ACHN (cell line): ENCODE results near the gene ANXA5.
"Not testable (repeated sequence)": the region's sequence is repeated elsewhere in the genome, so short reads cannot be mapped to it uniquely, and the experiment has no call there.

Source experiments
- DNase-seq: peaks from one replicate; pipeline ENCODE4 v3.0.0-alpha.2; 2015
- in situ Hi-C: cut with HindIII; loops from 2 replicates; pipeline ENCODE4 v1.10.0; 2017; ENCODE audit warnings: low sequenced_read_pairs, low pct_ligation_motif_present, low pct_unique_long_range_greater_than_20kb

Gene ANXA5

GRCh38 chr4:121685257-121685656, 11.5 kb downstream of the ANXA5 start:
- in situ Hi-C loops: no loop called here
- no peak for DNase-seq

GRCh38 chr4:121684561-121684960, 12.2 kb downstream of the ANXA5 start:
- in situ Hi-C loops: no loop called here
- DNase-seq: no peak

- DNase-seq: no peak
- in situ Hi-C loops: no loop called here
Measured at GRCh38 chr4:121684016-121684415, 12.8 kb downstream of the ANXA5 start.

GRCh38 chr4:121680571-121680970, 16.2 kb downstream of the ANXA5 start:
- DNase-seq: no peak
- in situ Hi-C loops: no loop called here

GRCh38 chr4:121679951-121680350, 16.8 kb downstream of the ANXA5 start:
- DNase-seq: no peak
- in situ Hi-C loops: no loop called here

GRCh38 chr4:121679267-121679666, 17.5 kb downstream of the ANXA5 start:
- DNase-seq: peak; percentile 42
- in situ Hi-C loops: no loop called here

GRCh38 chr4:121677524-121677923, 19.3 kb downstream of the ANXA5 start:
- in situ Hi-C loops: no loop called here
- no peak for DNase-seq

- in situ Hi-C loops: no loop called here
- no peak for DNase-seq
Measured at GRCh38 chr4:121676345-121677075, 20.3 kb downstream of the ANXA5 start.

- in situ Hi-C loops: no loop called here
- DNase-seq: no peak
Measured at GRCh38 chr4:121675715-121676114, 21.1 kb downstream of the ANXA5 start.

- in situ Hi-C loops: no loop called here
Measured at GRCh38 chr4:121674696-121675095, 22.1 kb downstream of the ANXA5 start.

GRCh38 chr4:121674191-121674590, 22.6 kb downstream of the ANXA5 start:
- DNase-seq: no peak
- in situ Hi-C loops: no loop called here

More at GRCh38 chr4:121674696-121675095, 22.1 kb downstream of the ANXA5 start:
- DNase-seq: no peak

- no peak for DNase-seq
- in situ Hi-C loops: no loop called here
Measured at GRCh38 chr4:121669163-121669550, 27.6 kb downstream of the ANXA5 start.

GRCh38 chr4:121668368-121669162, 28.2 kb downstream of the ANXA5 start:
- DNase-seq: peak; percentile 95
- in situ Hi-C loops: no loop called here

- in situ Hi-C loops: no loop called here
- no peak for DNase-seq
Measured at GRCh38 chr4:121666091-121666679, 30.6 kb downstream of the ANXA5 start.

GRCh38 chr4:121665371-121665770, 31.4 kb downstream of the ANXA5 start:
- no peak for DNase-seq
- in situ Hi-C loops: no loop called here

GRCh38 chr4:121662225-121662624, 34.6 kb downstream of the ANXA5 start:
- in situ Hi-C loops: no loop called here
- no peak for DNase-seq

GRCh38 chr4:121660175-121660933, 36.4 kb downstream of the ANXA5 start:
- in situ Hi-C loops, DNase-seq: not testable (repeated sequence)

GRCh38 chr4:121658125-121658524, 38.7 kb downstream of the ANXA5 start:
- in situ Hi-C loops: no loop called here

GRCh38 chr4:121656269-121656641, 40.5 kb downstream of the ANXA5 start:
- peak; percentile 71 for DNase-seq
- in situ Hi-C loops: no loop called here

More at GRCh38 chr4:121658125-121658524, 38.7 kb downstream of the ANXA5 start:
- DNase-seq: no peak
